ENCODE results near the gene SART3. TPM values are rescaled to one million over a fixed set of nuclear protein-coding genes. Genes with fewer than 3 reads are reported as not detected.

SART3 gene
- total and polyA plus RNA-seq, 2 of the 13 experiments (the other 11 are each of a cell fraction or from before 2014, with no cell fraction given) = 16.1 to 69.9 TPM

DNA sequence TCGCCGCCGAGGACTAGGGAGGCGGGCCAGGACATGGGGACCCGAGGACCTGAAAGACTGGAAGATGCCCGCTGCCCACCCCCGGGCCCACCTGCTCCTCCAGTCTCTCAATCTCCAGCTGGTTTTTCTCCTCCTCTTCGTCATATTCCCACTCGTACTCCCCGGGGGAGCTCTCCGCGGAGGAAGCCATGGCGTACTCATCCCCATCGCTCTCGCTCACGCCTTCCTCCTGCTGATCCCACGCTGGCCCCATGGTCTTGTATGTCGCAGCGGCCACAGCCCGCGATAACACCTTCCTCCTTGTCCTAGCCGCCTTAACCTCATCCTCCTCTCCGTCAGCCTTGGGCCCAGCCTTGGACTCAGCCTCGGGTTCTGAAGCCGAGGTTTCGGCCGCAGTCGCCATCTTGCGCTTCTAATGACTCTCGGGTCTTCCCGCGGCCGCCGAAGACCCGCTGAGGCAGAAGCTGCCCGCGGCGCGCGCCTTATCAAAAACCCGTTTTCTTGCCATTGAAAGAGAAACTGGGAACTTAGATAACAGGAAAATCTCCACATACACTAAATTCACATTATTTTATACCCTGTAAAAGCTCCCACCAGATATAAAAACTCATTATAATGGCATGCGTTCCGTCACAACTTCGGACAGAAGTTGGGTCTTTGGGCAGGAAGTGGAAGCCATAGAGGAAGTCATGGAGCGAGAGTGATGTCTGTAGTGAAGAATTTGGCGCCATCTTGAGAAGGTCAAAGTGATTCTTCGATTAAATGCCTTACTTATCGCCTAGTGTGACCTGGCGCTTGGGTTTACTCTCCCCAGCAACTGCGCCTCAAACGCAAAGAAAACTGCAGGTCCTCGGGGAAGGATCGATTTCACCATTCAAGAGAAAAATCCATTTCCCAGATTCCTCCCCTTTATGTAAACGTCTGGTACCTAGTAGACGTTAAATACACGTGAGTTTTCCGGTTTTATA is at the start of gene SART3 (continued):
- TF ChIP-seq ARNTL (CRISPR knock-in tag; IDR thresholded peaks at IDR 0.05) (no peak), KLF6 (CRISPR knock-in tag; IDR thresholded peaks at IDR 0.05) (0 out of 2 replicates have a peak, but pooled peaks have one; percentile 44), BORCS8-MEF2B (CRISPR knock-in tag; IDR thresholded peaks at IDR 0.05) (0 out of 2 replicates have a peak, but pooled peaks have one; percentile 51), ZC3H13 (CRISPR knock-in tag; IDR thresholded peaks at IDR 0.05) (no peak), EED (CRISPR knock-in tag; IDR thresholded peaks at IDR 0.05) (peak; percentile 57; the same call in 1 of the 2 replicates), HDAC6 (IDR thresholded peaks at IDR 0.05; ENCODE audit: low read depth, low read length) (peak; percentile 98; the same call in 1 of the 2 replicates), THAP11 (CRISPR knock-in tag; IDR thresholded peaks at IDR 0.05) (peak; percentile 90), RFXAP (CRISPR knock-in tag; IDR thresholded peaks at IDR 0.05; ENCODE audit: borderline replicate concordance) (peak; percentile 37; the same call in 1 of the 2 replicates), AHR (CRISPR knock-in tag; IDR thresholded peaks at IDR 0.05) (peak; percentile 76; the same call in 1 of the 2 replicates), ZNF749 (CRISPR knock-in tag; IDR thresholded peaks at IDR 0.05; ENCODE audit: borderline replicate concordance) (no peak), SIN3B (IDR thresholded peaks at IDR 0.05; ENCODE audit: low read length) (peak; percentile 82; the same call in 1 of the 2 replicates), HDAC2 (CRISPR knock-in tag; IDR thresholded peaks at IDR 0.05) (peak; percentile 49; the same call in 1 of the 2 replicates), ZFX (CRISPR knock-in tag; IDR thresholded peaks at IDR 0.05; ENCODE audit: low read depth) (peak; percentile 85), MAX (IDR thresholded peaks at IDR 0.05) (peak; percentile 32; the same call in 1 of the 2 replicates), CENPX (CRISPR knock-in tag; IDR thresholded peaks at IDR 0.05) (no peak), HOXA9 (CRISPR knock-in tag; IDR thresholded peaks at IDR 0.05; ENCODE audit: borderline replicate concordance) (no peak)
- TF ChIP-seq, protein P1, sequence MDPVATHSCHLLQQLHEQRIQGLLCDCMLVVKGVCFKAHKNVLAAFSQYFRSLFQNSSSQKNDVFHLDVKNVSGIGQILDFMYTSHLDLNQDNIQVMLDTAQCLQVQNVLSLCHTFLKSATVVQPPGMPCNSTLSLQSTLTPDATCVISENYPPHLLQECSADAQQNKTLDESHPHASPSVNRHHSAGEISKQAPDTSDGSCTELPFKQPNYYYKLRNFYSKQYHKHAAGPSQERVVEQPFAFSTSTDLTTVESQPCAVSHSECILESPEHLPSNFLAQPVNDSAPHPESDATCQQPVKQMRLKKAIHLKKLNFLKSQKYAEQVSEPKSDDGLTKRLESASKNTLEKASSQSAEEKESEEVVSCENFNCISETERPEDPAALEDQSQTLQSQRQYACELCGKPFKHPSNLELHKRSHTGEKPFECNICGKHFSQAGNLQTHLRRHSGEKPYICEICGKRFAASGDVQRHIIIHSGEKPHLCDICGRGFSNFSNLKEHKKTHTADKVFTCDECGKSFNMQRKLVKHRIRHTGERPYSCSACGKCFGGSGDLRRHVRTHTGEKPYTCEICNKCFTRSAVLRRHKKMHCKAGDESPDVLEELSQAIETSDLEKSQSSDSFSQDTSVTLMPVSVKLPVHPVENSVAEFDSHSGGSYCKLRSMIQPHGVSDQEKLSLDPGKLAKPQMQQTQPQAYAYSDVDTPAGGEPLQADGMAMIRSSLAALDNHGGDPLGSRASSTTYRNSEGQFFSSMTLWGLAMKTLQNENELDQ (CRISPR knock-in tag; IDR thresholded peaks at IDR 0.05; ENCODE audit: borderline replicate concordance) = no peak

Measured in HepG2 (cell line).